Mesenchymal stem cell (in vitro differentiated cells and primary cell): ENCODE data around the gene IPCEF1.
"Not testable (repeated sequence)": the region's sequence is repeated elsewhere in the genome, so short reads cannot be mapped to it uniquely, and the experiment has no call there.

Experiments
- DNase-seq: peaks from one replicate; pipeline ENCODE4 v3.0.0-alpha.2; 2013
- H2AFZ ChIP-seq: one replicate; pipeline ENCODE4 v1.6.1; 2013; ENCODE audit warnings: low read depth, mild to moderate bottlenecking, control low read depth, inconsistent platforms, low read length, moderate library complexity
- H2AK5ac ChIP-seq: 2 replicates; pipeline ENCODE4 v1.6.1; 2013; ENCODE audit warnings: low read length, moderate library complexity, mild to moderate bottlenecking, inconsistent platforms; ENCODE audit not compliant: severe bottlenecking
- H2BK120ac ChIP-seq: one replicate; pipeline ENCODE4 v1.6.1; 2013; ENCODE audit warnings: low read depth, mild to moderate bottlenecking, inconsistent platforms, low read length, moderate library complexity
- H2BK12ac ChIP-seq, 2 experiments: one replicate each; pipeline ENCODE4 v1.6.1; 2013; ENCODE audit warnings: inconsistent platforms in 2 of 2, low read length in 2 of 2, mild to moderate bottlenecking in 2 of 2, moderate library complexity in 2 of 2, control low read depth in 1 of 2
- H2BK15ac ChIP-seq: one replicate; pipeline ENCODE4 v1.6.1; 2013; ENCODE audit warnings: mild to moderate bottlenecking, low read depth, inconsistent platforms; ENCODE audit not compliant: poor library complexity, severe bottlenecking
- H2BK5ac ChIP-seq: 2 replicates; pipeline ENCODE4 v1.6.1; 2013; ENCODE audit warnings: low read depth, mild to moderate bottlenecking, low read length, control low read depth, inconsistent platforms; ENCODE audit not compliant: poor library complexity, severe bottlenecking
- H3K14ac ChIP-seq, 2 experiments: one replicate each; pipeline ENCODE4 v1.6.1; 2013; ENCODE audit warnings: inconsistent platforms in 2 of 2, low read length in 2 of 2, control low read depth in 1 of 2, mild to moderate bottlenecking in 1 of 2, moderate library complexity in 1 of 2
- H3K18ac ChIP-seq, 2 experiments: one replicate each; pipeline ENCODE4 v1.6.1; 2013; ENCODE audit warnings: inconsistent platforms in 2 of 2, low read length in 2 of 2, control low read depth in 1 of 2, low read depth in 1 of 2, mild to moderate bottlenecking in 1 of 2
- H3K23ac ChIP-seq, 2 experiments: one replicate each; pipeline ENCODE4 v1.6.1; 2013; ENCODE audit warnings: inconsistent platforms in 2 of 2, low read length in 2 of 2, mild to moderate bottlenecking in 2 of 2, moderate library complexity in 2 of 2, control low read depth in 1 of 2
- H3K27ac ChIP-seq: 2 replicates; pipeline ENCODE4 v1.5.1; 2013; ENCODE audit warnings: mild to moderate bottlenecking, moderate library complexity, low read length, control low read depth, inconsistent platforms; ENCODE audit not compliant: poor library complexity, severe bottlenecking
- H3K27me3 ChIP-seq, 2 experiments: 2 replicates each; pipeline versions ENCODE4 v1.6.1 to v1.7.0; 2013; ENCODE audit warnings: low read length in 2 of 2, mild to moderate bottlenecking in 2 of 2, moderate library complexity in 2 of 2, control low read depth in 1 of 2, inconsistent platforms in 1 of 2; ENCODE audit not compliant: control insufficient read depth in 1 of 2, insufficient read depth in 1 of 2
- H3K36me3 ChIP-seq, 2 experiments: 2 replicates each; pipeline versions ENCODE4 v1.6.1 to v1.7.0; 2013; ENCODE audit warnings: low read length in 2 of 2, control low read depth in 1 of 2, inconsistent platforms in 1 of 2, low read depth in 1 of 2, mild to moderate bottlenecking in 1 of 2; ENCODE audit not compliant: insufficient read depth in 2 of 2, control insufficient read depth in 1 of 2
- H3K4ac ChIP-seq, 2 experiments: one replicate each; pipeline ENCODE4 v1.6.1; 2013; ENCODE audit warnings: inconsistent platforms in 2 of 2, low read length in 2 of 2, mild to moderate bottlenecking in 2 of 2, moderate library complexity in 2 of 2, control low read depth in 1 of 2, low read depth in 1 of 2
- H3K4me1 ChIP-seq: 2 replicates; pipeline ENCODE4 v1.6.1; 2013; ENCODE audit warnings: low read depth, low read length, control low read depth; ENCODE audit not compliant: control insufficient read depth, insufficient read depth
- H3K4me2 ChIP-seq: 2 replicates; pipeline ENCODE4 v1.6.1; 2013; ENCODE audit warnings: low read length, mild to moderate bottlenecking, inconsistent platforms; ENCODE audit not compliant: poor library complexity, severe bottlenecking
- H3K4me3 ChIP-seq, 2 experiments: 2 replicates each; pipeline versions ENCODE4 v1.5.1 to v1.7.0; 2013; ENCODE audit warnings: low read length in 2 of 2, mild to moderate bottlenecking in 2 of 2, control low read depth in 1 of 2, low read depth in 1 of 2; ENCODE audit not compliant: insufficient read depth in 1 of 2
- H3K79me1 ChIP-seq: replicated peaks from 2 replicates; pipeline ENCODE4 v1.6.1; 2013; ENCODE audit warnings: mild to moderate bottlenecking, control low read depth, low read length, inconsistent platforms; ENCODE audit not compliant: poor library complexity, severe bottlenecking
- H3K9ac ChIP-seq: 2 replicates; pipeline ENCODE4 v1.7.0; 2013; ENCODE audit warnings: mild to moderate bottlenecking, low read length, moderate library complexity
- H3K9me3 ChIP-seq: 2 replicates; pipeline ENCODE4 v1.7.0; 2013; ENCODE audit warnings: mild to moderate bottlenecking, low read length; ENCODE audit not compliant: control insufficient read depth
- H4K8ac ChIP-seq: one replicate; pipeline ENCODE4 v1.6.1; 2013; ENCODE audit warnings: inconsistent platforms, mild to moderate bottlenecking, low read length, moderate library complexity
- H4K91ac ChIP-seq: one replicate; pipeline ENCODE4 v1.6.1; 2013; ENCODE audit warnings: mild to moderate bottlenecking, low read length, inconsistent platforms
- WGBS: methylation state at CpG from one replicate; pipeline ENCODE4 v1.1.7; 2013; ENCODE audit warnings: mixed read lengths; 5-methylcytosine and 5-hydroxymethylcytosine counted together

IPCEF1 gene

DNA sequence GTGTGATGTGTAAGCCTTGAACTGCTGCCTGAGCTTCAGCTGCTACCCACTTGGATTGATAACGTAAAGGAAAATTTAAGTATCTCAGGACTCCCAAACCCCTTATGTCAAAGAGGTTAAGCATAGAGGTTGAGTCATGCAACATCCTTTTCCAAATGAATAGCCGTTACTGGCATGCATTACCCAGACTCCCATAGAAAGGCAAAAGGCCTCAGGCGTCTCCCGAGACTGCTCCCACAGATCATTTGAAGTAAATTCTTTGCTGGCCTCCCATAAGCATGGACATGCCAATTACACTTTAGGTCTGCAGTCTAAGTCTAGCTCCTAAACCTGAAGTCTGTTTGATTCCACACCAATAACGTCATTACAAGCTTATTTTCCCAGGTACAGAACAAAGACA lies 14.7 kb downstream of the IPCEF1 start:
- Histone ChIP-seq H3K9me3 (peaks cover 7% of the 10 kb centered on the region), H2BK120ac (no peak overlapping the region), H3K27me3 (no peaks in the 10 kb centered on the region), H2AK5ac (no peak overlapping the region), H3K9ac (no peak overlapping the region), H4K8ac (no peak overlapping the region), H3K4me3 (no peak overlapping the region), H3K4me1 (no peaks in the 10 kb centered on the region), H3K36me3 (no peaks in the 10 kb centered on the region), H3K4me2 (no peak overlapping the region), H3K79me1 (no peaks in the 10 kb centered on the region), H3K23ac (no peak overlapping the region), H2AFZ (no peak overlapping the region), H2BK12ac (no peak overlapping the region), H3K27ac (no peak overlapping the region), H3K4ac (no peak overlapping the region), H3K18ac (no peak overlapping the region), H2BK5ac (no peak overlapping the region), H3K14ac (no peak overlapping the region), H4K91ac (no peak overlapping the region), H2BK15ac (no peak overlapping the region)
- 56% methylated on average over 5 of the region's 5 CpGs for WGBS
- DNase-seq = peak; percentile 6

DNA sequence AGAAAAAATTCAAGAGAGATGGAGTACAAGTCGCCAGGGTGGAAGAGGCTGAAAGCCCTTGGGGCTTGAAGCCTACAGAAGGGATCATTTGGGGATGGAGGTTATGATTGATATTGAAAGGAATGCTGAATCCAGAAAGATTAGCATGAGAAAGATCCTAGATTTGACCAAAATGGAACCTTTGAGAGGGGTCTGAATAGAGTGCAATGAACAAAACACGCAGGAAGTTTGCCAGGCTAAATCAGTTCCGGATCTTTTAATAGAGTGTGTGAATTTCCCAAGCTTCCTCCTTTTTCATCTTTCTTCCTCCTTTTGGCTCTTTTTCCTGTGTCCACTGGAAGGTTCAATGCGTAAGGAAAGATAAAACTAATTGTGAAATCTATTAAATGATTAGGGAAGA lies 15.3 kb downstream of the IPCEF1 start:
- WGBS = 86% methylated on average over 3 of the region's 4 CpGs
- H4K8ac ChIP-seq = no peak overlapping the region
- no peak overlapping the region for H3K4me3 ChIP-seq

DNA sequence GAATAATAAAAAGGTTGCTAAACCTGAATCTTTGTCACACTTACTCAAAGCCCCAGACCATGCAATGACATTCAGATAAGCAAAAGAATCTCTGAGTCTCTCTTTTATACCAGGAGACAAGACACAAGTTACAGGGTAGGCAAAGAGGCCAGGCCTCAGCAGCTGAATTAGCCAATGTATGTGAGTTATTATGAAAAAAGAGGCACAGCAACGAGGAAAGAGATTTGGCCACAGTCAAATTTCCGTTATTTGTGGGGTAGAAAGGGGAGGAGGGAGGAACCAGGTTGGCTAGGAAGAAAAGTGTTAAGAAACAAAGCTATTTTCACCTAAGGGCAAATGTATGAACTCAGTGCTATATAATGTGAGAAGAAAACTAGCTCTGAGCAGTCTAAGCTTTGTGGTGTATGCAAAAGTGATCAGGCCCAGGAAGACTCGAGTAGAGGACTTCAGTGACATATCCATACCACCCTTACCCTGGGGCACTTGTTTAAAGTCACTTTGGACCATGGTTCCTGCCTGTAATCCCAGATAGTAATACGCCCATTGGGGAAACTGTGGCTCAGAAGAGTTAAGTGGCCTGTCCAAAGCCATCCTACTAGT lies 19.1 kb downstream of the IPCEF1 start:
- H3K14ac ChIP-seq = no peak overlapping the region
- no peak overlapping the region for H3K23ac ChIP-seq
- H3K4me3 ChIP-seq = no peak overlapping the region
- no peak overlapping the region for H4K91ac ChIP-seq
- no peaks in the 10 kb centered on the region for H3K4me1 ChIP-seq
- H3K27ac ChIP-seq = no peak overlapping the region
- no peaks in the 10 kb centered on the region for H3K36me3 ChIP-seq
- no peak overlapping the region for H3K9ac ChIP-seq
- H4K8ac ChIP-seq = no peak overlapping the region
- no peak overlapping the region for H2BK12ac ChIP-seq
- no peaks in the 10 kb centered on the region for H3K9me3 ChIP-seq
- H2AK5ac ChIP-seq = no peak overlapping the region
- no peak overlapping the region for H3K18ac ChIP-seq
- WGBS = 88% methylated on average over 4 of the region's 4 CpGs
- no peak for DNase-seq
- no peak overlapping the region for H3K4me2 ChIP-seq
- H3K27me3 ChIP-seq = no peaks in the 10 kb centered on the region
- H2BK120ac ChIP-seq = no peak overlapping the region
- H2BK5ac ChIP-seq = no peak overlapping the region
- H2AFZ ChIP-seq = no peak overlapping the region
- H3K79me1 ChIP-seq = no peaks in the 10 kb centered on the region
- H2BK15ac ChIP-seq = no peak overlapping the region
- no peak overlapping the region for H3K4ac ChIP-seq

More for the DNA sequence above, 15.3 kb downstream of the IPCEF1 start:
- Histone ChIP-seq H2AK5ac (no peak overlapping the region), H3K9ac (no peak overlapping the region), H3K36me3 (no peaks in the 10 kb centered on the region), H4K91ac (no peak overlapping the region), H3K27me3 (no peaks in the 10 kb centered on the region), H3K9me3 (peaks cover 1% of the 10 kb centered on the region), H2BK5ac (no peak overlapping the region), H2BK12ac (no peak overlapping the region), H2AFZ (no peak overlapping the region), H3K79me1 (no peaks in the 10 kb centered on the region), H3K23ac (no peak overlapping the region), H2BK120ac (no peak overlapping the region), H3K4me2 (no peak overlapping the region), H3K27ac (no peak overlapping the region), H3K18ac (no peak overlapping the region), H3K4me1 (no peaks in the 10 kb centered on the region), H3K4ac (no peak overlapping the region), H3K14ac (no peak overlapping the region), H2BK15ac (no peak overlapping the region)
- DNase-seq = no peak

DNA sequence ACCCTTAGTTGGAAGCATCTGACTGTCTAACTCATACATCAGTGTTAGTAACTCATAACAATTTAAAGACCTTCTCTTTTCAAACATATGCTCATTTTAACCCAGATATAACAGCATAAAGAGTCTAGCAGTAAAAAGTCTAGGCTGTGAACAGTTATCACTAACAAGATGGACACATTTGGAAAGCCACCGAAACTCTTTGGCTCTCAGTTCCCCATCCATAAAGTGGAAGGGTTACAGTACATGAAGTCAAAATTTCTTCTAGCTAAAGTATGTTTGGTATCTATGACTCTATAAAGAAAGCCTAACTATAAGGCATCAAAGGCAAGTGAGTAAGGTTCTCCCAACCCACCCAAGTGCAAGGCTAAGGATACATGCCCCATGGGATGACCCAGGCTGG lies 22.5 kb downstream of the IPCEF1 start:
- not testable (repeated sequence) for H2BK5ac ChIP-seq, H2AFZ ChIP-seq, H4K8ac ChIP-seq, H4K91ac ChIP-seq, H3K4me2 ChIP-seq, H2BK120ac ChIP-seq, H3K4me1 ChIP-seq, H3K23ac ChIP-seq, H3K4ac ChIP-seq, H3K27ac ChIP-seq, H2BK12ac ChIP-seq, H2BK15ac ChIP-seq, H3K36me3 ChIP-seq, H3K27me3 ChIP-seq, H3K14ac ChIP-seq, H3K4me3 ChIP-seq, H3K79me1 ChIP-seq, H3K9ac ChIP-seq, H3K9me3 ChIP-seq, H3K18ac ChIP-seq, H2AK5ac ChIP-seq, DNase-seq
- WGBS = no CpG with 5 or more reads among the region's 1 CpG
